Measurements from ENCODE around the gene ZFHX3. TPM values are rescaled to one million over a fixed set of nuclear protein-coding genes. Genes with fewer than 3 reads are reported as not detected.
A peak's percentile ranks its signal among the peaks of the same experiment; 100 is the strongest.

The ZFHX3 gene
- total RNA-seq, 4 donors from 2014 or later: 36.3 to 44.0 (median 38.1) TPM

- H3K4me3 ChIP-seq: no peak overlapping the region
- H3K9me3 ChIP-seq: no peaks in the 10 kb centered on the region
- TF ChIP-seq EP300 (IDR thresholded peaks at IDR 0.05) (no peak), POLR2A (IDR thresholded peaks at IDR 0.05) (no peak), CTCF (IDR thresholded peaks at IDR 0.05) (no peak)
- no peak for DNase-seq (ENCODE audit: low spot score in 2 of 2)
- 97% methylated on average over 43 to 46 of the region's 46 CpGs for WGBS, 2 donors
- no peak overlapping the region for H3K27ac ChIP-seq
- no peaks in the 10 kb centered on the region for H3K27me3 ChIP-seq
- H3K4me1 ChIP-seq: peaks cover 0 to 21% (median 4%) of the 10 kb centered on the region in 4 donors
- peaks cover 0 to 54% (median 3%) of the 10 kb centered on the region in 3 donors for H3K36me3 ChIP-seq
Observed at GRCh38 chr16:72959301-72959996, 88.5 kb downstream of the ZFHX3 start.

GRCh38 chr16:72958522-72959076, 89.3 kb downstream of the ZFHX3 start:
- no peak for TF ChIP-seq CTCF (IDR thresholded peaks at IDR 0.05)
- no peak for TF ChIP-seq EP300 (IDR thresholded peaks at IDR 0.05)
- no peak for TF ChIP-seq POLR2A (IDR thresholded peaks at IDR 0.05)

GRCh38 chr16:72957303-72958277, 90.3 kb downstream of the ZFHX3 start:
- Histone ChIP-seq H3K27ac (no peak overlapping the region), H3K9me3 (no peaks in the 10 kb centered on the region), H3K36me3 (peaks cover 0 to 54% (median 3%) of the 10 kb centered on the region in 3 donors), H3K4me1 (peaks cover 0 to 17% (median 0%) of the 10 kb centered on the region in 4 donors), H3K27me3 (no peaks in the 10 kb centered on the region), H3K4me3 (no peak overlapping the region)
- DNase-seq (ENCODE audit: low spot score in 2 of 2): no peak
- TF ChIP-seq EP300 (IDR thresholded peaks at IDR 0.05) (no peak), CTCF (IDR thresholded peaks at IDR 0.05) (no peak), POLR2A (IDR thresholded peaks at IDR 0.05) (no peak)
- WGBS, 2 donors: 95 to 97% methylated on average over 40 to 47 of the region's 50 CpGs

More at GRCh38 chr16:72958522-72959076, 89.3 kb downstream of the ZFHX3 start:
- no peaks in the 10 kb centered on the region for H3K27me3 ChIP-seq
- no peak overlapping the region for H3K27ac ChIP-seq
- no peaks in the 10 kb centered on the region for H3K9me3 ChIP-seq
- WGBS, 2 donors: 84 to 85% methylated on average over 18 of the region's 18 CpGs
- H3K4me3 ChIP-seq: no peak overlapping the region
- H3K36me3 ChIP-seq: peaks cover 0 to 54% (median 3%) of the 10 kb centered on the region in 3 donors
- peaks cover 0 to 16% (median under 1%) of the 10 kb centered on the region in 4 donors for H3K4me1 ChIP-seq
- no peak for DNase-seq (ENCODE audit: low spot score in 2 of 2)

- no peak for DNase-seq (ENCODE audit: low spot score in 2 of 2)
- WGBS, 2 donors: 88 to 94% methylated on average over 14 of the region's 14 CpGs
- peaks cover 0 to 54% (median 3%) of the 10 kb centered on the region in 3 donors for H3K36me3 ChIP-seq
- TF ChIP-seq POLR2A (IDR thresholded peaks at IDR 0.05) (no peak), EP300 (IDR thresholded peaks at IDR 0.05) (no peak), CTCF (IDR thresholded peaks at IDR 0.05) (no peak)
- no peak overlapping the region for H3K4me3 ChIP-seq
- H3K27ac ChIP-seq: peak overlapping the region in 1 of 4 donors; percentile 22
- no peaks in the 10 kb centered on the region for H3K9me3 ChIP-seq
- H3K4me1 ChIP-seq: peaks cover 0 to 19% (median 0%) of the 10 kb centered on the region in 4 donors
- H3K27me3 ChIP-seq: no peaks in the 10 kb centered on the region
Observed at GRCh38 chr16:72956124-72957064, 91.5 kb downstream of the ZFHX3 start.

All from tibial nerve (tissue), 4 donors.